Breast epithelium (tissue), 3 donors: Measurements from ENCODE around the gene SMURF1.

Experiments
- CTCF ChIP-seq, 3 donors: fragments of 450-650 bp; IDR thresholded peaks; one replicate each; pipeline ENCODE4 v1.5.1; 2016 to 2017; ENCODE audit warnings: antibody characterized with exemption in 3 of 3, mild to moderate bottlenecking in 3 of 3, moderate library complexity in 3 of 3
- POLR2A ChIP-seq: fragments of 450-650 bp; IDR thresholded peaks from one replicate; pipeline ENCODE4 v1.6.1; 2016; ENCODE audit warnings: antibody characterized with exemption, mild to moderate bottlenecking, moderate library complexity

GRCh38 chr7:99125505-99125865, 18.4 kb downstream of the SMURF1 start:
- no peak for TF ChIP-seq CTCF (IDR thresholded peaks at IDR 0.05)
- no peak for TF ChIP-seq POLR2A
